Nucleus accumbens (tissue), 56 donors: ENCODE results near the gene TNN.
A peak's percentile ranks its signal among the peaks of the same experiment; 100 is the strongest.

Experiments used
- DNase-seq, 56 donors: peaks; one replicate each; lab custom pipeline; 2025; lab: John Stamatoyannopoulos, UW

Gene TNN

GRCh38 chr1:175169286-175170018 is 101.8 kb downstream of the TNN start:
- DNase-seq: no peak

GRCh38 chr1:175171036-175171913 is 103.6 kb downstream of the TNN start:
- DNase-seq: no peak

GRCh38 chr1:175172503-175172902 is 104.9 kb downstream of the TNN start:
- no peak for DNase-seq

- DNase-seq: no peak
Observed at GRCh38 chr1:175173531-175173930, 105.9 kb downstream of the TNN start.

- DNase-seq: no peak
Observed at GRCh38 chr1:175174309-175175102, 106.9 kb downstream of the TNN start.

GRCh38 chr1:175176246-175176645 is 108.6 kb downstream of the TNN start:
- DNase-seq: no peak

GRCh38 chr1:175178056-175178455 is 110.4 kb downstream of the TNN start:
- no peak for DNase-seq

- no peak for DNase-seq
Observed at GRCh38 chr1:175178456-175178855, 110.8 kb downstream of the TNN start.

- DNase-seq: no peak
Observed at GRCh38 chr1:175179837-175180590, 112.4 kb downstream of the TNN start.

GRCh38 chr1:175182201-175182746 is 114.6 kb downstream of the TNN start:
- no peak for DNase-seq

- DNase-seq: no peak
Observed at GRCh38 chr1:175183586-175183985, 116.0 kb downstream of the TNN start.

GRCh38 chr1:175185903-175186302 is 118.3 kb downstream of the TNN start:
- no peak for DNase-seq

- no peak for DNase-seq
Observed at GRCh38 chr1:175186433-175187160, 119.0 kb downstream of the TNN start.

GRCh38 chr1:175188936-175189335 is 121.3 kb downstream of the TNN start:
- DNase-seq: no peak

- DNase-seq: no peak
Observed at GRCh38 chr1:175191659-175192058, 124.0 kb downstream of the TNN start.

- DNase-seq: no peak
Observed at GRCh38 chr1:175192111-175192629, 124.5 kb downstream of the TNN start.

- DNase-seq: peak in 9 of 56 donors; percentile 1 to 70 (median 15)
Observed at GRCh38 chr1:175192630-175193526, 125.2 kb downstream of the TNN start, which contains the start of gene KIAA0040. TSS of gene KIAA0040 (minus strand) at chr1:175192776. CDS start at chr1:175161013, 31,763 bp downstream.

GRCh38 chr1:175193527-175193910 is 125.9 kb downstream of the TNN start:
- no peak for DNase-seq
